GM21447 (cell line): ENCODE results near the gene RAD51B.
A peak's percentile ranks its signal among the peaks of the same experiment; 100 is the strongest.

Source experiments
- ATAC-seq: cut with Tn5 transposase; IDR thresholded peaks from one replicate; pipeline ENCODE4 v1.9.1; 2021; ENCODE audit not compliant: unreplicated experiment

Gene RAD51B

GRCh38 chr14:68343534-68344118 lies 524.0 kb downstream of the RAD51B start:
- no peak for ATAC-seq

GRCh38 chr14:68345738-68346137 lies 526.2 kb downstream of the RAD51B start:
- ATAC-seq = no peak

DNA sequence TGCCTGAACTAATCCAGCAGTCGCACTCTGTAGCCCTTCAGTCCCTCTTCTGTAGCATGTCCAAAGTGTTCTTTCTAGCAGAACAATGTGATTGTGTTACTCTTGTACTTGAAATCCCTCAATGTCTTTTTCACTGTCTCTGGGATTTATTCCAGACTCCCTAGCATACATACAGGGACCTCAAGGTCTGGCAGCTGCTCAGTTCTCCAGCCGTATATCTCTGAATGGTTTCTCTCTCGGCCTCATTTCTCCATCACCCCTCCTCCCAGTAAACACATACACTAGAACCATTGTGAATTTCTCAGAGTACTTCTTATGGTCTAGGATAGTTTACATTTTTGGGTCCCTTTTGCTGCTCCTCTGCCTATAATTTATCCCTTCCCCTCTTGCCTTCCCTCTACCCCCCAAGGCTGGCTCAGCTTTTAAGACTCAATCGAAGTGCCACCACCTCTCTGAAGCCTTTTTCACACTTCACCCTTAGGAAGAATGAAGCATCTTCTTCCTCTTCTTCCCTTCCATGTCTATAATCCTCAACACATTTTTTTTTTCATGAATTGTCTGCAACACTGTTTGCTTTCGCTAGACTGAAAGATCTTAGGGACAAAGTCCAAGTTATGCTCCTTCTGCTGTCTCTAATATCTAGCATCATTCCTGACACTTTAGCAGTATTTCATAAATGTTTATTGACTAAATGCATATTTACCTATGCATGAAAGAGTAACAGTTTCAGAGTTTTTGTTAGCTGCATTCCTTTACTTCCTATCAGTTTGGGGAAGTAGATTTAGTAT lies 527.2 kb downstream of the RAD51B start:
- no peak for ATAC-seq

DNA sequence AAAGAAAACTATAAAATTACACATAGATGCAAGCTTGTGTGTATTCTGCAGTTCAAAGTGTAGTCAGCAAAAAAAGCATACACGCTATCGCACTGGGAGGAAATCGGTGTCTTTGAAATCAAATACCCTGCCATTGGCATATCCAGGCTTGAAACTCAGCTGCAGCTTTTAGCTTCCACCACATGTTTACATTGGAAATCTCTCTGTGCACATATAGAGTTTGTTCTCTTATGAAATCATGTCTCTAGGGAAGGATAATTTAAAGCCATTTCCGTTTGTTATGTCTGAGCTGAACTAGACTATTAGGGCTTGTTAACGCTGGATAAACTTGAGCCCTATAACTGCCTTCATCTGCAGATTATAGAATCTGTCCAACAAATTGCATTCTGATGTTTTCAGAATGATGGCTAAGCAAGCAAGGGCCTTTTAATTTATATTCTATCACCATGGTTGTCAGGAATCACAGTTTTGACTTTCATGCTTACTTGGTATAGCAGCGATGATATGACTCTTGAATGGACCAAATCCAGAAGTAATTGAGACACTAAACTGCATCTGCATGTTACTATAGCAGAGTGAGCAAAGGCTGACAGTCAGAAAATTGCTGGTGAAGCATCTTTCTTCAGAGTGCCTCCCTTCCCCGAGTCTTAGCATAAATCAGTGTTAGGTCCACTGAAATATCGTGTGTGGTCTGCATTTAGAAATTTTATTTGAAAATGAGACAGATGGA lies 530.5 kb downstream of the RAD51B start:
- no peak for ATAC-seq

DNA sequence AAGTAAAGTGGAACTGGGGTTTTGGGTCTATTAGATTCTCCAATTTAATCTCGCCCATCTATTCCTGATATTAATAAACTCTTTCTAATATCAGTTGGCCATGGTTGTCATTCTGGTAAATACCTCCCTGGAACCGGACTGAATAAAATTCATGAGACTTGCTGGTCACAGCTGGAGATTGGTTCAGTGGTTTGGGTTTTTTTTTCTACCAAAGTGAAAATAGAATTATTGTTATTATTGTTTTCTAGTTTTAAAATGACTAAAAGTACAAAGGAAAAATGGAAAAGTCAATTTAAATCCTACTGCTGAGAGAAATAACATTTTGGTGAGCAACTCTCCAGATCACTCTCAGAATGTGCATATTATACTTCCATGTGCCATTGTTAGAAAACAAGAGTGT lies 535.8 kb downstream of the RAD51B start:
- no peak for ATAC-seq

DNA sequence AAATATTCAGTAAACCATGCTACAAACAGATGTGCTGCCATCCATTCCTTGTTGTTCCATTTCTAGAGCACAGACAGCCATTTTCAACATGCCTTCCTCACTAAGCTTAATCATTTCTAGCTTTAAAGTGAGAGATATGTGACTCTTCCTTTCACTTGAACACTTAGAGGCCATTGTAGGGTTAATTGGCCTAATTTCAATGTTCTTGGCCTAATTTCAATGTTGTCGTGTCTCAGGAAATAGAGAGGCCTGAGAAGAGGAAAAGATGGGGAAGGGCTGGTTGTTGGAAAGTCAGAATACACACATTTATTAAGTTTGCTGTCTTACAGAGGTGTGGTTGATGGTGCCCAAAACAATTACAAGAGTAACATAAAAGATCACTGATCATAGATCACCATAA lies 538.2 kb downstream of the RAD51B start:
- ATAC-seq = no peak

DNA sequence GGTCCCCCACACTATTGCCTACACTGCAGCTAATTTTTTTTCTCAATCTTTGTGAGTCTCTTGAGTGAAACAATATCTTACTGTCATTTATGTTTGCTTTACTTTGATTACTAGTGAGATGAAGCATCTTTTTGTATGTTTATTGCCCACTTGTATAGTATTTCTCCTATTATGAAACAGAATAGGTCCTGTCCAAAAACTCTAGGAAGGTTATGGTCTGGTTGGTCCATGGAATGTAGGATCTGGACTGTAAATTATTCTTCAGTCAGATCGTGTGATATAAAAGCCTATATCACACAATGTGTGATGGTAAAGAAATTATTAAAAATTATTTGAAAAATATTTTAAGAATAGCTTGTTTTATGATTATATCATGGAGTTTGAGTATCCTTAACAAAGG lies 538.9 kb downstream of the RAD51B start:
- no peak for ATAC-seq

GRCh38 chr14:68359022-68359836 lies 539.6 kb downstream of the RAD51B start:
- ATAC-seq = no peak

- no peak for ATAC-seq
These were observed 540.4 kb downstream of the RAD51B start for GRCh38 chr14:68359837-68360552.

GRCh38 chr14:68361231-68361630 lies 541.7 kb downstream of the RAD51B start:
- no peak for ATAC-seq

GRCh38 chr14:68362846-68363245 lies 543.3 kb downstream of the RAD51B start:
- ATAC-seq = no peak

DNA sequence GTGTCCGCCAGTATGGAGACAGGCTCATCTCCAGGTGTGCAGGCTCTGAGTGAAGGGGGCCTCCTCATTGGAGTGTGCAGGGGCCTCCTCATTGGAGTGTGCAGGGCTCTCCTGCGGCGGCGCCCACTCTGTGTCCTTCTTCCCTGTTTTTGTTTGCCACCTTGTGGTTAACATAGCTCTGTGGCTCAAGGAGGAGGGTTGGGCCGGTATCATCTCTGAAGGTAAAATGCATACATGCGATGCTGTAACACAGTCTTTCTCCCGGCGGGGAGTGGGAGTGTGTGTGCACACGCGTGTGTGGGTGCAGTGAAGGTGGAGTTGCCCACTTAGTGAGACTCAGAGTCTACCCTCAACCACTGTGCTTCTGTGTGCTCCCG lies 543.9 kb downstream of the RAD51B start:
- no peak for ATAC-seq

DNA sequence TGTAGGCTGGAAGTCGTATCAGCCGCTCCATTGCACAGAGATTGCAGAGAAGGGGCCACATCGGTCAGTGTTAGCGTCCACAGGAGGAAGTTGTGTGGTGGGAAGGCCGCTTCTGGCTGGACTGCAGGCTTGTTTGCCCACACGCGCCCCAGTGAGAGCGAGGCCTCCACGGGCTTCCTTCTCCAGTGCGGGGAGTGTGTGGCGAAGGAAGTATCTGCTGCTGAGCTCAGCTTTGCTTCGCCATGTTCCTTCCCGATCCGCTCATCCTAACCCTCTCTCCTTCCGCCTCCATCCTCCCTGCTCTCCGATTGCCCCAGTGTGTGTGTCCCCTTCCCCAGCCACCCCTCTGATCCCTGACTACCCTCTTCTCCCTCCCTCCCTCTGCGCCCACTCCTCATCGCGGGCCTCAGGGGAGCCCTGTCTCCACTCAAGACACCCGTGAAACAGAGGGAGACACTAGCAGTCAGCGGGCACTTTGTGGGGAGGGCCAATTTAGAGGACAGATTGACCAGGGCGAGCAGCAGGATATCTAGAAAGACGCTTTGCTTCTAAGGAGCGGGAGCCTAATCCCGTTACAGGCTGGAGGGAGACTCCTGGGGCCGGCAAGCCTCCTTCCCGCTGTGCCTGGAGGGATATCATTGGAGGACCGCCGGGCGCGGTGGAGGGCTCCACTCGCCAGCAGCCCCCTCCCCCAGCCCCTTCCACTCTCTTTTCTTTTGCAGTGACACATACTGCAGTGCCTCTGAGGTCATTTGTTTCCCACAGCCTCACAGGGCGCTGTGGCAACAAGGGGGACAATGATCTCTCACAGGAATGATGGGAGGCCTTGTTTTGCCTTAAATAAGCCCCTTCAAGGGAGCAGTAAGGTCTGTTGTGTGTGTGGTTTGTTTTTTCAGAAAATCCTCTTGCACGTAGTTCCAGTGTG lies 544.5 kb downstream of the RAD51B start:
- no peak for ATAC-seq

GRCh38 chr14:68364792-68365192 lies 545.2 kb downstream of the RAD51B start:
- ATAC-seq = no peak

DNA sequence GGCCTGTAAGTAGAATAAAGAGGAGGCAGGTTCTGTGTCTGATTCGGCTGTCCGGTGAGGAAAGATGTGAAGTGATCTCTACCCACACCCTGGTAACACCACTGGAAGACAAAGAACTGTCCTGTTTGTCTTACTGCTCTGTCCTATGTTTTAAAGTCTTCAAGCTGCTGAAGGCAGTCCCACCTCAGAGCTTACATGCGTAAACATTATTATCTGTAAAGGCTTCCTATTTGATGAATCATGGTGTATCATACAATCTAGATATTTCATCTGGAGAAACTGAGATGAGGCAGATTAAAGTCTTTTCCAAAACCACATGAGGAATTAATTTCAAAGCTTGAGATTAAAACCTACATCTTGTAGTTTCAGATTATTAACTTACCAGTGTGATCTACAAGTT lies 545.6 kb downstream of the RAD51B start:
- ATAC-seq = no peak

DNA sequence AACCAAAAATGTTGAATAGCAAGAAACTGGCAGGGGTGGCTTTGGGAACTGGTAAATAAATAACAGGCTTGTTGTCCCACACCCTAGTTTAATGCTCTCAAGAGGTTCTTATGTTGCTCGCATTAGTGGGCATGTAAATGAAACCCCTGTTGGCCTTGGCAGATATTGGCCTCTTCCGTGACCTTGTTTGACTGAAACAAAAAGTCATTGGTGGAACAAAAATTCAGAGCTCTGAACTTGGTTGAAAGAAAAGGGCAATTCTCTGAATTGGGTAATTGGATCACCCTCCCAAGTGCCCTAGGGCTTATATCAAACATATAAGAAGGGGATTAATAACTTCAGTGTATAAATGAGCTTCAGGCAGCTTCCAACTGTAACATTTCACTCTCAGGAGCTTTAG lies 547.1 kb downstream of the RAD51B start:
- no peak for ATAC-seq

- no peak for ATAC-seq
These were observed 548.0 kb downstream of the RAD51B start for GRCh38 chr14:68367536-68367935.

GRCh38 chr14:68368850-68369249 lies 549.3 kb downstream of the RAD51B start:
- peak; percentile 48 for ATAC-seq

DNA sequence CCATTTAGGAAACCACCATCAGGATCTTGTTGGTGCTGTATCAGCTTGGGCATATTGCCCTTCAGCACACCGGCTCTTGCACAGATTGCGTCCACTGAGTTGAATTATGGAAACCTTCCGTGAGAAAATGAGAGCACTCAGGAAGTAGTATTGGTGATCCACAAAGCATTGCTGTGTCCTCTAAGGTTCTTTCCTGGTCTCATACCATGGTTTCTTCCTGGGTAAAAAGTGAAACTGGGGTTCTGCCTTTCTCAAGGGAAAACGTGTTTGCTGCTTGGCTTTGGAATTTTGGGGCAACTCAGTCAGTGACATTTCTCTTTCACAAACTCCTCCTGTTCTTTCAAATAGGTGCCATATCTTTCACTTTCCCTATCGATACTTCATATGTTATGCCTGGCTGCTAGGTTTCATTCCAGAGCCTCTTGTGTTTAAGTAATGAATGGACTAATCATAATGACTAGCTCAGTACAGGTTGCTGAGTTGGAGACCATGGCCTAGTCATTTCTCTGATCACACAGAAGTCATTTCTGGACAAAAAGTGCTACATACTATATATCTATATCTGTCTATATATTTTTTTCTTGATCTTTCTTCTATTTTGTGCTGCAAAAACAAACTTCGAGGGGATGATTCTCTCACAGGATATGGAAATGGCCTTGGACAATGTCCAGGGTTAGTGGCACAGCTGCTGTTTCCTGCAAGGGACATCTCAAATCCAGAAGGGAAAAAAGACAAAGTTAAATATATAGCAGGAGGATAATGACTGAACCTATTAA lies 549.9 kb downstream of the RAD51B start:
- ATAC-seq = no peak
